GM23338 (cell line): ENCODE measurements around the gene DCDC2. TPM values are rescaled to one million over a fixed set of nuclear protein-coding genes. Genes with fewer than 3 reads are reported as not detected.
"Not testable (repeated sequence)": the region's sequence is repeated elsewhere in the genome, so short reads cannot be mapped to it uniquely, and the experiment has no call there.

ENCODE experiments used
- ATAC-seq: fragments of 200-7000 bp; cut with Tn5 transposase; 3 replicates; pipeline ENCODE4 v1.9.1; 2020
- DNase-seq: peaks from one replicate; pipeline ENCODE4 v3.0.0-alpha.2; 2015; ENCODE audit warnings: low spot score
- H2AFZ ChIP-seq: fragments of 200-600 bp; sonication (generic); 2 replicates; pipeline ENCODE4 v1.8.0; 2016; ENCODE audit warnings: antibody characterized with exemption, mild to moderate bottlenecking, moderate library complexity
- H3F3A ChIP-seq: fragments of 200-600 bp; sonication (generic); replicated peaks from 2 replicates; pipeline ENCODE4 v1.8.0; 2017; ENCODE audit warnings: antibody characterized with exemption, mixed run types, low read depth
- H3K27ac ChIP-seq: fragments of 200-600 bp; sonication (generic); 2 replicates; pipeline ENCODE4 v1.6.1; 2016; ENCODE audit warnings: low read depth
- H3K27me3 ChIP-seq: fragments of 200-600 bp; sonication (generic); 2 replicates; pipeline ENCODE4 v1.8.0; 2016; ENCODE audit warnings: mild to moderate bottlenecking, mixed run types, moderate library complexity; ENCODE audit not compliant: insufficient read depth
- H3K36me3 ChIP-seq: fragments of 200-600 bp; sonication (generic); 2 replicates; pipeline ENCODE4 v1.8.0; 2016; ENCODE audit warnings: mild to moderate bottlenecking; ENCODE audit not compliant: insufficient read depth
- H3K4me1 ChIP-seq: fragments of 200-600 bp; sonication (generic); 2 replicates; pipeline ENCODE4 v1.8.0; 2016; ENCODE audit warnings: mild to moderate bottlenecking, moderate library complexity; ENCODE audit not compliant: insufficient read depth
- H3K4me2 ChIP-seq: fragments of 200-600 bp; sonication (generic); 2 replicates; pipeline ENCODE4 v1.7.1; 2017; ENCODE audit warnings: mixed run types
- H3K4me3 ChIP-seq: fragments of 200-600 bp; sonication (generic); 2 replicates; pipeline ENCODE4 v1.6.1; 2016; ENCODE audit warnings: mixed run types
- H3K79me2 ChIP-seq: fragments of 200-600 bp; sonication (generic); replicated peaks from 2 replicates; pipeline ENCODE4 v1.8.0; 2017; ENCODE audit warnings: mild to moderate bottlenecking; ENCODE audit not compliant: insufficient read depth
- H3K9me2 ChIP-seq: fragments of 200-600 bp; sonication (generic); 2 replicates; pipeline ENCODE4 v1.8.0; 2017; ENCODE audit not compliant: insufficient read depth
- H4K20me1 ChIP-seq: fragments of 200-600 bp; sonication (generic); replicated peaks from 2 replicates; pipeline ENCODE4 v1.8.0; 2017; ENCODE audit warnings: mild to moderate bottlenecking; ENCODE audit not compliant: insufficient read depth
- H3K27ac Mint-ChIP-seq: 2 replicates; pipeline ENCODE4 v1.8.0; 2020; ENCODE audit warnings: inconsistent platforms, mild to moderate bottlenecking, moderate library complexity, mixed read lengths
- H3K27me3 Mint-ChIP-seq: 3 replicates; pipeline ENCODE4 v1.8.0; 2022; ENCODE audit warnings: low read depth, mild to moderate bottlenecking, moderate library complexity, mixed read lengths, inconsistent platforms; ENCODE audit not compliant: insufficient read depth, poor library complexity
- H3K36me3 Mint-ChIP-seq: 3 replicates; pipeline ENCODE4 v1.8.0; 2021; ENCODE audit warnings: low read depth, mild to moderate bottlenecking, inconsistent platforms, moderate library complexity, mixed read lengths
- H3K4me1 Mint-ChIP-seq: 3 replicates; pipeline ENCODE4 v1.8.0; 2020; ENCODE audit warnings: mild to moderate bottlenecking, inconsistent platforms, mixed read lengths
- H3K4me3 Mint-ChIP-seq: 3 replicates; pipeline ENCODE4 v1.8.0; 2021; ENCODE audit warnings: moderate library complexity, mild to moderate bottlenecking, inconsistent platforms, mixed read lengths
- H3K9me3 Mint-ChIP-seq: 3 replicates; pipeline ENCODE4 v1.8.0; 2020; ENCODE audit warnings: moderate library complexity, mild to moderate bottlenecking, inconsistent platforms, mixed read lengths
- CREB1 ChIP-seq: fragments of 250-450 bp; sonication (Bioruptor Pico); IDR thresholded peaks from 2 replicates; pipeline ENCODE4 v1.5.0; 2020; ENCODE audit warnings: low read depth, mild to moderate bottlenecking, moderate library complexity
- CTCF ChIP-seq, 2 experiments: fragments of 200-600 bp in 1 of 2; sonication (generic) in 1 of 2; conservative IDR thresholded peaks; 2 replicates each; pipeline versions ENCODE4 v1.5.1 to v1.6.1; 2016 to 2017; ENCODE audit warnings: antibody characterized with exemption in 2 of 2, low read depth in 2 of 2, mild to moderate bottlenecking in 2 of 2, moderate library complexity in 1 of 2
- ETS1 ChIP-seq: IDR thresholded peaks from 2 replicates; pipeline ENCODE4 v1.6.1; 2016; ENCODE audit warnings: antibody characterized with exemption
- EZH2 ChIP-seq: fragments of 200-600 bp; sonication (generic); IDR thresholded peaks from one replicate; pipeline ENCODE4 v1.8.0; 2017; ENCODE audit warnings: antibody characterized with exemption, mild to moderate bottlenecking, low read depth; ENCODE audit not compliant: unreplicated experiment
- EZH2phosphoT487 ChIP-seq: fragments of 200-600 bp; sonication (generic); IDR thresholded peaks from one replicate; pipeline ENCODE4 v1.8.1; 2018; ENCODE audit warnings: antibody characterized with exemption; ENCODE audit not compliant: unreplicated experiment
- JUNB ChIP-seq: IDR thresholded peaks from one replicate; pipeline ENCODE4 v1.6.1; 2016; ENCODE audit warnings: antibody characterized with exemption; ENCODE audit not compliant: unreplicated experiment
- NANOG ChIP-seq: IDR thresholded peaks from 2 replicates; pipeline ENCODE4 v1.6.1; 2016; ENCODE audit warnings: antibody characterized with exemption, borderline replicate concordance
- POLR2AphosphoS5 ChIP-seq: IDR thresholded peaks from 2 replicates; pipeline ENCODE4 v1.6.1; 2016; ENCODE audit warnings: antibody characterized with exemption, low read depth
- REST ChIP-seq: IDR thresholded peaks from one replicate; pipeline ENCODE4 v1.6.1; 2018; ENCODE audit warnings: antibody characterized with exemption; ENCODE audit not compliant: unreplicated experiment
- STAT1 ChIP-seq: IDR thresholded peaks from one replicate; pipeline ENCODE4 v1.6.1; 2016; ENCODE audit warnings: antibody characterized with exemption; ENCODE audit not compliant: unreplicated experiment
- ZNF114 ChIP-seq: fragments of 250-450 bp; sonication (Bioruptor Pico); IDR thresholded peaks from 2 replicates; pipeline ENCODE4 v1.5.0; 2020; ENCODE audit warnings: mild to moderate bottlenecking, moderate library complexity
- ZNF331 ChIP-seq: fragments of 250-450 bp; sonication (Bioruptor Pico); IDR thresholded peaks from 2 replicates; pipeline ENCODE4 v1.5.0; 2020; ENCODE audit warnings: low read depth, mild to moderate bottlenecking, moderate library complexity
- polyA plus RNA-seq: library from polyadenylated mRNA; unstranded; fragments of >200 nt; fragmentation: Nextera tagmentation; extraction: Ambion mirVana; gene quantifications from 2 replicates; pipeline ENCODE4 v1.2.1, GENCODE V29; 2016
- total RNA-seq: library from RNA; depleted of rRNA; stranded (reverse); fragments of >200 nt; shearing (Covaris generic); gene quantifications from 2 replicates; pipeline ENCODE4 v1.2.3, GENCODE V29; 2014

The DCDC2 gene
- total and polyA plus RNA-seq, 2 experiments from 2014 or later = 0.59 to 0.79 TPM

GRCh38 chr6:24382891-24383494, 25.1 kb upstream of the DCDC2 start:
- not testable (repeated sequence) for H3K9me2 ChIP-seq, H3K4me1 Mint-ChIP-seq, H3K9me3 Mint-ChIP-seq, DNase-seq, H3K79me2 ChIP-seq, H3K27me3 Mint-ChIP-seq, H3K27ac ChIP-seq, H2AFZ ChIP-seq, H3F3A ChIP-seq, H3K4me3 Mint-ChIP-seq, H3K36me3 ChIP-seq, H4K20me1 ChIP-seq, ATAC-seq, H3K4me3 ChIP-seq, H3K27ac Mint-ChIP-seq, H3K27me3 ChIP-seq, H3K36me3 Mint-ChIP-seq, H3K4me2 ChIP-seq, H3K4me1 ChIP-seq

- H3K9me2 ChIP-seq = no peaks in the 10 kb centered on the region
- H3K9me3 Mint-ChIP-seq = no peaks in the 10 kb centered on the region; the same call in 1 of the 3 replicates
- no peak overlapping the region for H3K27ac ChIP-seq
- H3K27me3 Mint-ChIP-seq = peaks cover 5% of the 10 kb centered on the region
- no peak overlapping the region for H3K4me3 ChIP-seq
- DNase-seq (no peak), ATAC-seq (no peak)
- no peaks in the 10 kb centered on the region for H3K36me3 ChIP-seq
- H3K4me1 ChIP-seq = no peaks in the 10 kb centered on the region
- H3F3A ChIP-seq = no peaks in the 10 kb centered on the region
- H3K36me3 Mint-ChIP-seq = no peaks in the 10 kb centered on the region
- no peak overlapping the region for H2AFZ ChIP-seq
- no peaks in the 10 kb centered on the region for H3K4me1 Mint-ChIP-seq
- H3K4me2 ChIP-seq = no peak overlapping the region
- no peak overlapping the region for H3K27ac Mint-ChIP-seq
- no peaks in the 10 kb centered on the region for H3K79me2 ChIP-seq
- no peaks in the 10 kb centered on the region for H3K27me3 ChIP-seq
- no peak overlapping the region for H3K4me3 Mint-ChIP-seq
- H4K20me1 ChIP-seq = no peaks in the 10 kb centered on the region; the same call in 1 of the 2 replicates
- TF ChIP-seq ZNF114 (CRISPR knock-in tag) (no peak), CTCF (conservative IDR thresholded peaks at IDR 0.05; ENCODE audit: low read depth in 2 of 2) (no peak), ETS1 (no peak), ZNF331 (CRISPR knock-in tag) (no peak), EZH2 (no peak), REST (no peak), STAT1 (no peak), JUNB (no peak), EZH2phosphoT487 (no peak), NANOG (no peak), CREB1 (CRISPR knock-in tag) (no peak), POLR2AphosphoS5 (no peak)
Observed at GRCh38 chr6:24382220-24382540, 24.3 kb upstream of the DCDC2 start.
